Prostate gland (tissue), 2 donors: Measurements from ENCODE around the gene CD3E.

Source experiments
- POLR2A ChIP-seq: fragments of 450-650 bp; IDR thresholded peaks from one replicate; pipeline ENCODE4 v1.6.1; 2016; ENCODE audit warnings: antibody characterized with exemption, mild to moderate bottlenecking
- POLR2AphosphoS5 ChIP-seq: sonication (generic); formaldehyde crosslinking; IDR thresholded peaks from one replicate; pipeline ENCODE4 v1.6.1; 2017; ENCODE audit warnings: antibody characterized with exemption
- TF ChIP-seq, protein P1 (sequence below), 4 experiments: fragments of 200-600 bp in 2 of 4; fragments of 450-650 bp in 2 of 4; sonication (generic) in 2 of 4; IDR thresholded peaks; 1 replicate in 3 of 4; 2 replicates in 1 of 4; pipeline ENCODE4 v1.5.1; 2016 to 2019; ENCODE audit warnings: antibody characterized with exemption in 4 of 4, mild to moderate bottlenecking in 2 of 4, moderate library complexity in 2 of 4

DNA sequence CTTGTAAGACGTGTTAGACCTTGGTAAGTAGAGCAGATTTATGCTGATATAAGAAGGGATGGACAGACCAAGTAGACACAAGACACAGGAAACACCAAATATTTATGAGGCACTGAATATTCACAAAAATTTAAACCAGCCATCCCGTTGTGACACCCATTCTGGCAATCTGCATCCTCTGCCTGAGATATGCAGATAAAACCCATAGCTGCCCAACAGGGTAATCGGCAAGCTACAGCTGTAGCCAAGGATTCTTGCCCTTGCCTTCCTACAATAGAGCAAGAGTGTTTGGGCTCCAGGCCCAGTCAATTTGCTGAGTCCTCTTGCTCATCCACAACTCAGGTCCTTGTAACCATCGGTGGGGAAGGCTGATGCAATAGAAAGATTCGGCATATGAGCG lies 21.9 kb upstream of the CD3E start:
- TF ChIP-seq, protein P1, sequence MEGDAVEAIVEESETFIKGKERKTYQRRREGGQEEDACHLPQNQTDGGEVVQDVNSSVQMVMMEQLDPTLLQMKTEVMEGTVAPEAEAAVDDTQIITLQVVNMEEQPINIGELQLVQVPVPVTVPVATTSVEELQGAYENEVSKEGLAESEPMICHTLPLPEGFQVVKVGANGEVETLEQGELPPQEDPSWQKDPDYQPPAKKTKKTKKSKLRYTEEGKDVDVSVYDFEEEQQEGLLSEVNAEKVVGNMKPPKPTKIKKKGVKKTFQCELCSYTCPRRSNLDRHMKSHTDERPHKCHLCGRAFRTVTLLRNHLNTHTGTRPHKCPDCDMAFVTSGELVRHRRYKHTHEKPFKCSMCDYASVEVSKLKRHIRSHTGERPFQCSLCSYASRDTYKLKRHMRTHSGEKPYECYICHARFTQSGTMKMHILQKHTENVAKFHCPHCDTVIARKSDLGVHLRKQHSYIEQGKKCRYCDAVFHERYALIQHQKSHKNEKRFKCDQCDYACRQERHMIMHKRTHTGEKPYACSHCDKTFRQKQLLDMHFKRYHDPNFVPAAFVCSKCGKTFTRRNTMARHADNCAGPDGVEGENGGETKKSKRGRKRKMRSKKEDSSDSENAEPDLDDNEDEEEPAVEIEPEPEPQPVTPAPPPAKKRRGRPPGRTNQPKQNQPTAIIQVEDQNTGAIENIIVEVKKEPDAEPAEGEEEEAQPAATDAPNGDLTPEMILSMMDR (IDR thresholded peaks at IDR 0.05) = no peak
- TF ChIP-seq POLR2A (no peak), POLR2AphosphoS5 (no peak)
